GM19467 (cell line): ENCODE measurements around the gene SEZ6L.

ENCODE experiments used
- ATAC-seq: cut with Tn5 transposase; IDR thresholded peaks from one replicate; pipeline ENCODE4 v1.9.1; 2021; ENCODE audit warnings: mild to moderate bottlenecking, moderate library complexity; ENCODE audit not compliant: unreplicated experiment

SEZ6L gene

DNA sequence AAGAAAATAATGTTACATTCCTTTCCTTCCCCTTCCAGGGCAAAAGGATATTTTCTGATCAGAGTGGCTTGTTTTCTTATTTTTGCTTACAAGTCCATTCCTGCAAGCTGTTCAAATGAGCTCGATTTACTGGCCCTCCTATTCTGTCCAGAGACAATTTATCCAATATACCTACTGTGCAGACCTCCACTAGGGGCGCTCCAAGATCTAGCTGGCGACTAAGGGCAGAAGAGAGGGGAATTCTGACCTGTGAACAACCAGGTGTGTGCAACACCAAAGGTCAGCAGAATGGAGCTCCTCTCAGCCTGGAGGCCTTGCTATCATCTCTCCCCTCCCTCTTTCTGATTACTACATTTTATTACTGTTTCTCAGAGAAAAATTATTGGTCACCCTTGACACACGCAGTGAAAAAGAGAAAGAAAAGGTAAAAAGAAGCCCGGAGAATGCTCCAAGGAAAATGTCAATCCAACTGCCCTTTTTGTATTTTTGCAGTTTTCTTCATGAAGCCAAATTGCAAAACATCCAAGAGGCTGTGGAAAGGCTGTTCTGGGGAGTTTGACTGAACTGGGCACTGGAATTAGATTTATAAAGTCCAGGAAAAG lies 3.2 kb downstream of the SEZ6L start:
- no peak for ATAC-seq

DNA sequence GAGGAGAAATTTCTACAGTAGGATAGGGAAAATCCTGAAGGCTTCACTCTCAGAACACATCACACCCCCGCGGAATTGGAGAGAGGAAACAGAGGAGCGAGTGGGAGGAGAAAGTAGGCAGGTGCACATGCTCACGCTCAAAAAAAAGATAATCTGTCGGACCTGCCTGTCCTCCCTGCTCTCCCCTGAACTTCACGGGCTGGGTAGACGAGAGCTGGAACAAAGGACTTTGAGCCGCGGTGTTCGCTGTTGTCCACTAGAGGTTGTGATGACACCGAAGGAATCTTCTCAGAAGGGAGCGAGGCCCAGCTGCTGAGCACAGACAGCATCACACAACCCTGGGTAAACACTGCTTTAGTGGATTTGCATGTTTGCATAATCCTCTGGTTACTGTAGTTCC lies 5.0 kb downstream of the SEZ6L start:
- no peak for ATAC-seq

DNA sequence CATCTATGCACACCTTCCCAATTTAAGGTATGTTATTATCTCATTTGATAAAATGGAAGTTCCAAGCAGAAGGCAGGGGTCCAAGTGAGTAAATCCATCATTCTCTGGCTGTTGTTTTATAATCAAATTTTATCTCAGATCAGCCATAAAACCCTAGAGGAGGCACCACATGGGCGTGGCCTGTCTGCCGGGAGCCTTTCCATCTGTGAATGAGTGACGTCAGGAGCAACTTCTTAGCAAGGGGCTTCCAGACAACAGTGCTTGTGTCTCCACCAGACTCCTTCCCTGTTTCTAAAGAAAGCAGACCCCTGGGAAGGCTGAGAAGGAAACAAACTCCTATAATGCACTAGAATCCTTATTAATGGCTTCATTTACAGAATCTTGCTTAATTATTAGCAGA lies 13.5 kb downstream of the SEZ6L start:
- no peak for ATAC-seq

DNA sequence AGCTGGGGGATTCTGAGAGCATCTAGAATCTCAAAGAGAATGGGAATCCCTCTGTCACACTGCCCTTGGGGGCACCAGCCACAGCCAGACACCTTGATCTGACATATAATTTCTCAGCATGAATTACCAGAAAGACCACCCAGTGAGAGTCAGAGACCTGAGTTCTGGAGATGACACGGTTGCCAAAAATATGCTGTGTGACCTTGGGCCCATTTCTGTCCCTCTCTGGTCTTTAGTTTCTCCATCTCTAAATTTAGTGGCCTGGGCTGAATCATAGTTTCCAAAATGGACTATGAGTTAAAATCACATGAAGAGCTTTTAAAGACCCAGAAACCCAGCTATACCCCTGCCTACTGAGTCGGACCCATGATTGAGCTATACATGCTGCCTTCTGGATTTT lies 15.9 kb downstream of the SEZ6L start:
- ATAC-seq, result no peak

DNA sequence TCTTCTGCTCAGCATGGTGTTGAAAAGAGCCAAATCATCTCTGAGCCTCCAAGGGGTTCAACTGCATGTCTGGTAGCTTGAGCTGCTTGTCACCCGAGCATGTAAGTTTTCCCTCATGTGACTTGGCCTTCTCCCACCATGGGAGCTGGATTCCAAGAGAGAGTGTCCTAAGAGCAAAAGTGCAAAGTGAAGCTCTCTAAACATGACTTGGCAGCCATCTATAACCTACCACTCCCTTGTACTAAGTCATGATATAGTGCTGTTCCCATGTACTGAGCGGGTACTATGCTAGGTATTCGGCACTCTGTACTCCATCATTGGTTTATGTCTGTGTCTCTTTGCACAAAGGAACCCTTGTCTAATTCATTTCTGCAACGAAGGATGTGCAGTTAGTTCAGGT lies 19.1 kb downstream of the SEZ6L start:
- no peak for ATAC-seq

DNA sequence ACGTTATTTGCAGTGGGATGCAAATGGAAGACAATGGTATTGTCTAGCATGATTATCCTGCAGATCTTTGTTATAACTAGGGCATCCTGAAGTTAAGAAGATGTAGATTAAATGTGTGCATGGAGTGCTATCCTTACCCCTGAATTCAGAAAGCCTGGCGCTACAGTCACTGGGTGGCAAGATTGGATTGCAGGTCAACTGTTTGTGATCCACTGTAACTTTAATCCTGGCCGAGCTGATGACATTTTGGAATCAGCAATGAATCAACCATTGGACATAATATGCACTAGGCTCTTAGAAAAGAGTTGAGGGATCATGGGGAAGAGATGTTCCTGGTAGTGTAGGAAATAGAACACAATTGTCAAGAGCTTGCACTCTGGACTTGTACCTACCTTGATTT lies 25.1 kb downstream of the SEZ6L start:
- ATAC-seq, result no peak

DNA sequence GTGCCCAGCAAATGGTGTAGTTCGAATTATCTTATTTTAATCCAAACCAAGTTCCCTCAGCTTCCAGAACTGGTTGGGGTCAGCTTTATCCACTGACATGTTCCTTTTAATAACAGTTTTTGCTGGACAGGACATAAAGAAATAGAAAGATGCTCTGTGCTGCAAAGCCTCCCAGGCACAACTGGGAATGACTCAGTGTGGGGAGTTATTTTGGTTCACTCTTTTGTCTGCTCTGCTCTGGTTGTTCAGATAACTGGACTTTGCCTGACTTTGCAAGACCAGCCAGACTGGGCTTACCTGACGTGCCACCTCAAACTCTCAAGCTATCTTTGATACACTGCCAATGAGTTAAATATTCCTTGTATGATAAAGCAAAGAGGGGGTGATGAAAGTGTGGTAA lies 25.6 kb downstream of the SEZ6L start:
- ATAC-seq, result no peak

DNA sequence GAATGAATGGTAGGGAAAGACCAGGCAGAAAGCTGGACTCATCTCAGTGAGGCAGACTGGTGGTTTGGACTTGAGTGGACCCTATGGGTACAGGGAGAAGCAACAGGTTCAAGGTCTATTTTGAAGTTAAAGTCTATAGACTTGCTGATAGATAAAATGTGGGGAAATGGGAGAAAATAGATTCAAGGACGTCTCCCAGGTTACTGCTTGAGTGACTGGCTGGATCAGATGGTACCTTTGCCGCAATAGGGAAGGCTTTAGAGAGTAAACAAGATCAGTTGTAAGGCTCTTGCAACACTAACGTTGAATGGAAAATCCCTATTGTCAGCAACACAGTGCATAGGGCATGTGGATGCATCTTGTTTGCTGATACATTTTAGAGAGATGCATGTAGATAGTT lies 27.4 kb downstream of the SEZ6L start:
- no peak for ATAC-seq

DNA sequence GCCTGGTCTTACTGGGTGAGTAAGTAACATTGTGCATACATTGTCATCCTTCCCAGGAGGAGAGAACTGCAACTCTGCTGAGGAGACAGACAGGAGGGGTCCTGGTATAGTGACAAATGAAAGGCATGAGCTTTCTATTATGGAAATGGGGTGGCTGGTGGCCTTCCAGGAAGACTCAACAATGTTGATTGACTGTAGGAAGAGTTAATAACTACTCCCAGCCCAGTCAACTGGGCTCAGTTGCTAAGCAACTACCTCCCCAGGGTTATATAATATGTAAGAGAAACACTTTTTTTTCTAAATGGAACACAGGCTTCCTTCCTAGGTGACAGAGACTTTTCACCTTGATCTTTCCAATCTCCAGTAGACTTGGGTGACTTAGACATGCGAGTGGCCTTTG lies 28.2 kb downstream of the SEZ6L start:
- ATAC-seq, result no peak

DNA sequence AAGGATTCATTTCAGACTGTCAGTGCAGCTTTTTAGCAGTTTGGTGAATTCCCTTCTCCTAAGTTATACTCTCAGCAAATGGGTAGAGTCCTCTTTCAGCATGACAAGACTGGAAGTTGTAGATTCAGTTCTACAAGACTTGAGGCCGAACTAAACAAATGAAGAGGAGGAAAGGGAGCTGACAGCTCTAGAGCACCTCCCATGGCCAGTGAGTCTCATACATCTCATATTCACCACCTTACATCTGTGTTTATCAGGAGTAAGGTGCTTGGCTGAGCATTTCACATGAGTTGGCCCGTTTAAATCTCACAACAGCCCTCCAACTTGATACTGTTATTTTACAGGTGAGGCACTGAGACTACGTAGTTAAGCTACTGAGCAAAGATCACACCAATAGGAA lies 30.4 kb downstream of the SEZ6L start:
- no peak for ATAC-seq

DNA sequence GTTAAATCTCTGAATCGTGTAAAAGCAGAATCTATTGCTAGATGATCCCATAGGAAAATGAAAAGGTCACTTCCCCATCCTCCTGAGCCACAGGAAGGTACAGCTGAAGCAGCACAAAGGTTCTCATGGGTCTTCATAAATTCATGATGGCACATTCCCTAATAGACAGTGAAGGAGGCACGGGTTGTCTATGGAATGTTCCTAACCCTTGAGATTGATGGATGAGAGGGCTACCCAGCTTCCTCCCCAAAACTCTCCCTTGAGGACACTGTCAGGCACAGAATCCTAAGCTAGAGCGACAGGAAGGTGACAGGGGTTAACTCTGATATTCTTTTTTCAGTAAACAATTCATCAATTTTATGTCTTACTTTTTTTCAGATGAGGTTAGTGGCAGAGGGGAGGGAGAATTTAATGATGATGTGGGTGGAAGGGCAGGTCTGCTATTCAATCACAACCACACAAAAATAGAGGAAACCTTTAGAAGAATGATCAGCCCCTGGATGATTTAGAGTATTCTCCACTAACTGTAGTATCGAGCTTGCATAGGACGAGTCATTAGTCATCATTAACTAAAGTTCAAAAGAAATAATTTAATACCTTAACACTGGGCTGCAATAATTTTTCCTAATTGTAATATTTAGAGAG lies 33.1 kb downstream of the SEZ6L start:
- no peak for ATAC-seq

DNA sequence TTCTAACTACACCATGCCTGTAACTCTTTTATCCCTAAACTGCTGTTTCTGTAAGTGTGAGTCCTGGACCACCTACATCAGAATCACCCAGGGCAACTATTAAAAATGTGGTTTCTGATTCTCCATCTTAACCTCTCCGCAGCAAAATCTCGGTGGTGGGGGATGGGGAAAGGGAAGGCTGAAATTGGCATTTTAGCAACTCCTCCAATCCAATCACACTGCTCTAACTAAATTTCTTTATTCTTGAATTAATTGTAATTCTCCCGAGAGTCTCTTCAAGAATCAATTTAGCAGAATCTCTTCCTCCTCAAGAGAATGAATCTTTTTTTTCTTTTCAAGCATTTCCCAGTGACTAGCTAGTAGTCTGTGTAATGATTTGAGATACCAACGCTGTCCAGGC lies 36.2 kb downstream of the SEZ6L start:
- no peak for ATAC-seq

DNA sequence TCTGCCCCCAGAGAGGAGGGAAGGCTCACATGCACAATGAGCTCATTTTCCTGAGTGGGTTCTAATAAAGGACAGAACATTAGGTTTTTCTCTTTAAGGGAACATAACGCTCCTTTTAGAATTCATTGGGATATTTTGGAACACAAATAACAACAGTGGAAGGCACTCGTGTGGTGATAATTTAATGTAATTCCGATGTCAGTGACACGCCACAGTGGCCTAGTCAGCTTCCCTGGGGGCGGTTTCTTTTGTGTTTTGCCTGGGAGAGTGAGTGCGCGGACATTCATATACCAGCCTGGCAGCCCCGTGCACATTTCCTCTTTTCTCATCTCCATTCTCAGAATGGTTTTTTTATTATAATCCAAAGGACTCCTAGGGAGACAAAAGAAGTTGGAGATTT lies 41.1 kb downstream of the SEZ6L start:
- no peak for ATAC-seq

DNA sequence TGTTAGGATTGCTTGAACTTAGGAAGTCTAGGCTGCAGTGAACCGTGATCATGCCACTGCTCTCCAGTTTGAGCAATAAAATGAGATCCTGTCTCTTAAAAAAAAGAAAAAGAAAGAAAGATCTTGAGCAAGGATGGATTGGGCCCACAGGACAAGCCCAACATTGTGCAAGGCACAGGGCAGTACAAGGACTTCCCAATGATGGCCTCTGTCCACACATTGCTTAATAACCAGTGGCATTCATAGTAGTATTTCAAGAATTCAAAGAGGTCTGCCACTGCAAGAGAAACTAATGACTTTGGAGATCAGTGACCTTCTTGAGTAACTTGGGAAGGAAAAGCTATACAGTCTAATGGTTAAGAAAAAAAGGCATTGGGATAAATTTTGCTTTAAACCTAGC lies 44.6 kb downstream of the SEZ6L start:
- no peak for ATAC-seq

DNA sequence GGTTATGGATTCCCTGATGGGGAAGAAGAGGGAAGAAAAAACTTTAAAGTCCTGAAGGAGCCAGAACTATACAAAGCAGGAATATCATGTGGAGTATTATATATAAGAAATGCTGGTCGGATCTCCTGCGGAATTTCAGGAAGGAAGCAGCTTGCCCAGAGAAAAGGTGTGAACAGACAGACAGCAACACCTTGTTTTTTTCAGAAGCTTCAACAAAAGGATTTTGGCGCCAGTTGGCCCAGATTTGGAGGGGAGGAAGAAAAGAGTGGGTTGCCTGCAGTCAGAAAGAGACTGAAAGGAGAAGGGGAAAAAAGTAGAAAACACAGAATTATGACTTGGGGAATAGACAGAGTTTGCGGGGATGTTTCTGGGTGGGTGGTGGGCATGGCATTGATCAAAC lies 45.2 kb downstream of the SEZ6L start:
- no peak for ATAC-seq

DNA sequence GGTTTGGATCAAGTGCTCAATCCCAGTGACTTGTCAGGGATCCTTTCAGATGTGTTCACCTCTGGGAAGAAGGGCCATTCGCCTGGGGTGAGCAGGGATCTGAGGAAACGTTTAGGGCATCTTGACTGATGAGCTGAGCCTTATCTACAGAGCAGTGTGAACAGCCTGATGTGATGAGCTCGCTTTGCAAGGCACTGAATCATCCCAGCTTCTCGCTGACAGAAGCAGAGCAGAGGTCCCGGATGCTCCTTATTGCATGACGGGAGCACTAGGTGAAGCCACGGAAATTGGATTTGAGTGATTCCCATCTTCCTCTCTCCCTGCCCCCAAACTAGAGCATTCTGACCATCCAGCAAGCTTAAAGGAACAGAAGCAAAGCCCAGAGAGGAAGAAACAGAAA lies 46.5 kb downstream of the SEZ6L start:
- ATAC-seq, result no peak

DNA sequence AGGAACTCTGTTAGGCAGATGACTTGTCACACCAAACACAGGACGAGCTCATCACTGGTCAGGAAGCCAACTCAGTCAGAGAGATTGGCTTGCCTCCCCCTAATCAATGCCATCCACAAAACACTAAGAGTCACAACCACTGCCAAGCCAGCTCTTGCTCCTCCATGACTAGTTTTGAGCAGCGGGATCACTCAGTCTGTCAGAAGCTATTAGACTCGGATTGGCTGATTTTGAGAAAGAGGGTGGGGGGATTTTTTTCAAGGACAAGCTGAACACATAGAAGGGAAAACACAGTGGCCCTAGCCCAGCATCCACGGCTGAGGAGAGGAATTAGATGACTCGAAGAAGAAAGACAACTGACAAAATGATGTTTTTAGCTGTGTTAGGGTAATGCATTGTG lies 55.9 kb downstream of the SEZ6L start:
- ATAC-seq, result no peak

DNA sequence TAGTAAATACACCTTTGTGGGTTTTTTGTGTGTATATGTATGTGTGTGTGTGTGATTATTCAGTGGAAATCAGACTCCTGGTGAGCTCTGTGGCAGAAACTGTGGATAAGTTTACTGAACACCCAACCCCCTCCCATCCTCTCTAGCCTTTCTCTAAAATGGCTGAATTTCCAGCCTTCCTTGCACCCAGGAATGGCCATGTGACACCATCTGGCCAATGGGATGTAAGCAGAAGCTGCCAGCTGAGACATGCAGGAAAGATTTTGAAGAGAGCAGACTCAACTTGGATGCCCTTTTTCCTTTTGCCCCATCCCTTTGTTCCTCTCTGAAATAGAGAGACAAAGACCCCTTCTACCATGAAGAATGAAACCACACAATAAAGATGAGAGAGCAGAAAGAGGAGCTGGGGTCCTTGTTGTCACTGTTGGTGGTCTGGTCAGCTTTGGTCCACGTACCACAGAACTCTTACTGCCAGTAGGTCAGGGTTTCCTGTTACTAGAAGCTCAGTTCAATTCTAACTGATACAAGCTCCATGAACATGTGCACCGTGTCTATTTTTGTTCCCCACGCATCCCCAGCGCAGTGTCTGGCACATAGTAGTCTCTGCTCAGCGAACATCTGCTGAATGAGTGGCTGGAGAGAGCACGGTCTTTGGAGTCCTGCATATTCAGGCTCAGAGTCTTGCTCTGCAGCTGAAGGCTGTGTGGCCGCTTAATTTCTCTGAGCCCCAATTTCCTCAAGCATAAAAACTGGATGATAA lies 57.5 kb downstream of the SEZ6L start:
- no peak for ATAC-seq

DNA sequence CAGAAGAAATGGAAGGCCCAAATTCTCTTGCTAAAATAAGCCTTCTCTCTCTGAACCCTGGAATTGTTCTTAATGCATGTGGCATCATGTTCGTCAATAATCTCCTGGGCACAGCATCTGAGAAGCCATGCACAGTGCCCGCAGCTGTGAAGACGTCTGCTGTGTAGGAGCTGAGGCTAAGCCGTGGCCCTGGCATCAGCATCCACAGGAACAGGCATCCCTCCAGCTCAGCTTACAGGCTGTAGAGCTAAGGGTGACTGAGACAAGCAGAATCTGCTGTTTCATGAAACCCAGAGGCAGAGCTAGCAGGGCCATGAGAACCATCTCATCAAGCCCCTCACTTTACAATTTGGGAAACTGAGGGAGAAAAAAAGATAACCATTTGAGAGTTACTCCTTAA lies 60.6 kb downstream of the SEZ6L start:
- no peak for ATAC-seq

DNA sequence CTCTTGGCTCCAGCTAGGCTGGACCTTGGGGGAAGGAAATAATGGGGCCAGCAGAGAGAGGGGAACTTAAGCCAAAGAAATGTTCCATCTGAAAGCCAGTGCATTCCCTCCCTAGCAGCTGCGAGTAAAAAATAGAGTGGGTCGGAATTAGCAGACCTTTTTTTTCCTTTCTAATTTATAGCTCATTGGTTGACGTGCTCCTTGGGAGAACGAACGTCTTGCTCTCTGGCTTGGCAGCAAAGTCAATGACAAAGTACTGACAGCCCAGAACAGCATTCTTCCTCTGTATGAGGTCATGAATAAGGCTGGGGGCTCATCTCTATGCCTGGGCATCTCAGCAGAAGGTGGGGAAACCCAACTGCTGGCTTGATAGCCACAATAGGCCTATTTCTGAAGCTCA lies 65.0 kb downstream of the SEZ6L start:
- no peak for ATAC-seq

DNA sequence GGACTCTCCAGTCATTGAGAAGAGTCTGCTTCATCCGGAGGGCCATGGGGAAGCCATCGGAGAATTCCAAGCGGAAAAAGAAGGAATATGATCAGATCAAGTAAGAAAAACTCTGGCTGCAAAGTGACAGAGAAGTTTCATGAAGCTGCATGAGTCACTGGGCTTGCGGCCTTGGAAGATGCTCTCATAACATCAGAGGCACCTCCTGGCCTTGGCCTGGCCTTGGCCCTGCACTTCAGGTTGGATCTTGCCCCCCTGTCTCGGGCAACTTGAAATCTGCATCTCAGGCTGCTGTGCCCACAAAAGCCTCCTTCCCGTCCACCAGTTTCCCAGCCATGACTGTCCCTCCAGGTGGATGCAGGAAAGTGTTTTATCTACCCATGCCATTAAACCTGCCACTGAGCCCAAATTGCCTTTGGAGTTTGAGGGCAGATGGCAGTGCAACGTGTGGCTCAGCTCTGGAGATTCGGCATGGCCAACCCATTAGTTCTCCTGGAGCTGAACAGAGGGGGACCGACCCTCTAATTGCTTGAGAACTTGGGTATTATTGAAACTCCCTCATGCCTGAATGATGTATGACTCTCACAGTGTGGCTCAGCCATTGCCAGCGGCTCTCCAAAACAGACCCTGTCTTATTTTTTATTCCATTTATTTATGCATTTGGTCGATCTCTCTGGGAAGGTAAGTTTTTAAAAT lies 66.7 kb downstream of the SEZ6L start:
- no peak for ATAC-seq

DNA sequence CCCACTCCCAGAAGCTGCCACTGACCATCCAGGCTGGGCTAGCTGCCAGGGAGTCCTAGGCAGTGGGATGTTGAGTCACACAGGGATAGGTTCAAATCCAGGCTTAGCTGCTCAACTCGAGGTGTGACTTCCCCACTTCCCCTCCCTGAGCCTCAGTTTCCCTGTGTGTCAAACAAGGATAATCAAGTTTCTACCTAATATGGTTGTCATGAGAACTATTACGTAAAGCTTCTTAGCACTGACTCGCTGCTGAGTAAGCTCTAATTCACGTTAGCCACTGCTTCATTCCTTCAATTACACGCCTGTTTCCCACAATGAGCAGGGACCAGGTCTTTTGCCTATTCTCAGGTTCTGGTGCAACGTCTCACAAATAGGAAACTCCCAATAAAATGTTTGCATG lies 67.7 kb downstream of the SEZ6L start:
- ATAC-seq, result no peak
